Gastrocnemius medialis (tissue), 4 donors: ENCODE data around the gene GRIK4.

ENCODE experiments used
- POLR2A ChIP-seq, 2 donors: fragments of 450-650 bp; IDR thresholded peaks; one replicate each; pipeline ENCODE4 v1.6.1; 2017; ENCODE audit warnings: antibody characterized with exemption in 2 of 2, mild to moderate bottlenecking in 2 of 2, moderate library complexity in 2 of 2
- TF ChIP-seq, protein P1 (sequence below), 5 experiments: fragments of 450-650 bp in 3 of 5; fragments of 200-600 bp in 2 of 5; sonication (generic) in 2 of 5; IDR thresholded peaks in 4 of 5; conservative IDR thresholded peaks in 1 of 5; 1 replicate in 4 of 5; 2 replicates in 1 of 5; pipeline ENCODE4 v1.5.1; 2016 to 2019; ENCODE audit warnings: antibody characterized with exemption in 5 of 5, mild to moderate bottlenecking in 3 of 5, moderate library complexity in 3 of 5

DNA sequence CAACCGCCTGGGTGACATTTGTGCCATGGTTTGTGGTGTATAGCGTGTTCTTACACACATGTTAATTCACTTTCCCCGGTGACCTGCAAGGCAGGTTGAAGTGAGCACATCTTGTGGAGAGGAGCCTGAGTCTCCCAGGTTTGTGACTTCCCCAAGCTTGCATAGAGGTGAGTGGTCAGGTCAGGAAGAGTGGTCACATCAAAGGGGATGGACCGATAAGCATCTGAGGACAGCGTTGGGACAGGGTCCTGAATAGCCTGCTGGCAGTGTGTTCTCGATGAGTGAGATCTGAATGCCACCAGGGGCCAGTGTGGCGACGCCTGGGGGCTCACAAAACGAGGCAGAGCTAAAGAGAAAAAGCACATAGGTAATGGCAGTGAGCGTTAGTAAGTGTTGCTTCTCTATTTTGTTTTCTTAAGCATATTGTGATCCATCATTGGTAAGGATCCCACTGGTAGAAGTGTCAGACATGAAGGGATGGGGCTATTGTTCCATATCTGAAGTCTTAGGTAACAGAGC is 154.6 kb downstream of the GRIK4 start:
- no peak for TF ChIP-seq POLR2A (IDR thresholded peaks at IDR 0.05)
- TF ChIP-seq, protein P1, sequence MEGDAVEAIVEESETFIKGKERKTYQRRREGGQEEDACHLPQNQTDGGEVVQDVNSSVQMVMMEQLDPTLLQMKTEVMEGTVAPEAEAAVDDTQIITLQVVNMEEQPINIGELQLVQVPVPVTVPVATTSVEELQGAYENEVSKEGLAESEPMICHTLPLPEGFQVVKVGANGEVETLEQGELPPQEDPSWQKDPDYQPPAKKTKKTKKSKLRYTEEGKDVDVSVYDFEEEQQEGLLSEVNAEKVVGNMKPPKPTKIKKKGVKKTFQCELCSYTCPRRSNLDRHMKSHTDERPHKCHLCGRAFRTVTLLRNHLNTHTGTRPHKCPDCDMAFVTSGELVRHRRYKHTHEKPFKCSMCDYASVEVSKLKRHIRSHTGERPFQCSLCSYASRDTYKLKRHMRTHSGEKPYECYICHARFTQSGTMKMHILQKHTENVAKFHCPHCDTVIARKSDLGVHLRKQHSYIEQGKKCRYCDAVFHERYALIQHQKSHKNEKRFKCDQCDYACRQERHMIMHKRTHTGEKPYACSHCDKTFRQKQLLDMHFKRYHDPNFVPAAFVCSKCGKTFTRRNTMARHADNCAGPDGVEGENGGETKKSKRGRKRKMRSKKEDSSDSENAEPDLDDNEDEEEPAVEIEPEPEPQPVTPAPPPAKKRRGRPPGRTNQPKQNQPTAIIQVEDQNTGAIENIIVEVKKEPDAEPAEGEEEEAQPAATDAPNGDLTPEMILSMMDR (IDR thresholded peaks at IDR 0.05 in 4 of 5, conservative IDR thresholded peaks at IDR 0.05 in 1 of 5), result no peak
